Measurements from ENCODE around the gene CHKB.

CHKB gene

GRCh38 chr22:50595189-50595588, 12.5 kb upstream of the CHKB start:
- DNase-seq = no peak

GRCh38 chr22:50587407-50587806, 4.8 kb upstream of the CHKB start:
- DNase-seq = no peak

GRCh38 chr22:50586416-50586815, 3.8 kb upstream of the CHKB start:
- DNase-seq = no peak

DNA sequence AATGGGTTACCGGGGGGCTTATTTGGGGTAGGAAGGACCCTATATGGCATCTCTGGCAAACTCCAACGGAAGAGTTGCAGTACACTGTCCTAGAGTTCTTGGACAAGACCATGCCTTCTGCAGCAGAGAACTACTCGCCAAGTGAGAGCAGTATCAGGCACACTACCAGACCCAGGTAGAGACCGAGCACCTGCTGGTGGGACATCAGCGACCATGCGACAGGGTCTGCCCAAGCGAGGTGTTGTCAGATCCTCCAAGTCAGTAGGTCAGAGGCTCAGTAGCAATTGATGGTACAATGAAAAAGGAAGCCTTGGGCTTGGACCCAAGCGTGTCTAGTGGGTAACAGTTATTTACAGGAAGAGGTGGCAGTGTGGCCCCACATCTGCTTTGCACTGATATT, 3.1 kb upstream of the CHKB start:
- DNase-seq = no peak

DNA sequence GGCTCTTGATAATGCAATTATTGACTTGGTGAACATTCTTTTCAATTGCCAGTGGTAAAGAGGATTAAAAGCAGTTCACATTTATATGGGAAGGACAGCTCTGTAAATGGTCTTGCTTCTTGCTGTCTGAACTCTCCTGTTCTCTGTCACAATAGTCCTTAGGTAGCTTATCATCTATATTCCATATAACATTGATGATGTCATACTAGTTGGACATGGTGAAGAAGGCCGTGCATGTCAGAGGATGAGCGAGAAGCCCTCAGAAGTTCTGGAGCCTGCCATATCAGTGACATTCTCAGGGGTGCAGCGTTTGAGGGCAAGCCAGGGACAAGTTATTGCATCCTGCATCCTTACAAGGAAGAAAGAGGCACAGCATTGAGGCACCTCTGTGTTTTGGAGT, 2.6 kb upstream of the CHKB start:
- DNase-seq = no peak

DNA sequence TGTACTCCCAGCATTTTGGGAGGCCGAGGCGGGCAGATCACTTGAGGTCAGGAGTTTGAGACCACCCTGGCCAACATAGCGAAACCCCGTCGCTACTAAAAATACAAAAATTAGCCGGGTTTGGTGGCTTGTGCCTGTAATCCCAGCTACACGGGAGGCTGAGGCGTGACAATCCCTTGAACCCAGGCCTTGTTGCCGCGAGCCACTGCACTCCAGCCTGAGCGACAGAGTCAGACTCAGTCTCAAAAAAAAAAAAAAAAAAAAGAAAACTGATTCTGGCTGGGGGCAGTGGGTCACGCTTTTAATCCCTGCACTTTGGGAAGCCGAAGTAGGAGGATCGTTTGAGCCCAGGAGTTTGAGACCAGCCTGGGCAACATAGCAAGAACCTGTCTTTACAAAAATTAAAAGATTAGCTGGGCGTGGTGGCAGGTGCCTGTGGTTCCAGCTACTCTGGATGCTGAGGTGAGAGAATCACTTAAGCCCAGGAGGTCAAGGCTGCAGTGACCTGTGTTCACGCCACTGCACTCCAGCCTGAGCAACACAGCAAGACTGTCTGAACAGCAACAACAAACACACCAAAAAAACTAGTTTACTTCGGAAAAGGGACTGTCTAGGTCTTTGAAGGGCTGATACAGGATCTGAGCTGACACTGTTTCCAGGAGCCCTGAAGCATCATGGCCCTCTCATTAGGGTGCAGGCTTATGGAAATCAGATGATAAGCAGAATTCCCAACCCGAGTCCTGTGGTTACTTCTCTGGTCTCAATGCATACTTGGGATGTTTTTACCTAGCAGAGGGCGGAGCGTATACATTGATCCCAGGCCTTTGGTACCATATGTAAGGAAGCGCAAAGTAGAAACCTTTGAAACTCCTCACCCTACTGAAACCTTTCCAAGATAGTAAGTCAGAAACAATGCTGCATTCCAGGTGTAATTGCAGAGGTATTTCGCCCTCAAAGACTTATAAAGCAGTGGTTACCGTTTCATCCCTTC, 1.8 kb upstream of the CHKB start:
- no peak for DNase-seq

- DNase-seq = no peak
Observed at GRCh38 chr22:50583294-50583861, 729 bp upstream of the CHKB start.

DNA sequence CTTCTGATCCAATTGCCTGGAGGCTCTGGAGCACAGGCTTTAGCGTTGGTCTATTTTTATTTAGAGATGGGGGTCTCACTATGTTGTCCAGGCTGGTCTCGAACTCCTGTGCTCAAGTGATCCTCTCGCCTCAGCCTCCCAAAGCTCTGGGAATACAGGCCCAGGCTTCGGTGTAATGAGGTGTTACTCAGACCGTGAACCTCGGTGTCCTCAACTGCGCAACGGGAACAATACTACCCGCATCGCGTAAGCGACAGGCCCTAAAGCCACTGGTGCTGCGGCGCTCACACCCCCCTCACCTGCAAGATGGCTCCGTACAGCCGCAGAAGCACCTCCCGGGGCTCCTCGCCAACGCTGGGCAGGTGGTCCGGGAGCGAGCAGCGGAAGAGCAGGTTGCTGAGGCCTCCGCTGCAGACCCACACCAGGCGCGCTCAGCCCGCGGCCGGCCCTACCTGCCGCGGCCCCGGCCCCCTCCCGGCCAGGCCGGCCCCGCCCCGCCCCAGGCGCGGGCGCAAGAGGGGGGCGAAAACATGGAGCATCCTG, 628 bp downstream of the CHKB start:
- DNase-seq = no peak

- no peak for DNase-seq
Observed at GRCh38 chr22:50581031-50581949, 1.4 kb downstream of the CHKB start.

GRCh38 chr22:50579752-50580151, 2.9 kb downstream of the CHKB start:
- DNase-seq = no peak

DNA sequence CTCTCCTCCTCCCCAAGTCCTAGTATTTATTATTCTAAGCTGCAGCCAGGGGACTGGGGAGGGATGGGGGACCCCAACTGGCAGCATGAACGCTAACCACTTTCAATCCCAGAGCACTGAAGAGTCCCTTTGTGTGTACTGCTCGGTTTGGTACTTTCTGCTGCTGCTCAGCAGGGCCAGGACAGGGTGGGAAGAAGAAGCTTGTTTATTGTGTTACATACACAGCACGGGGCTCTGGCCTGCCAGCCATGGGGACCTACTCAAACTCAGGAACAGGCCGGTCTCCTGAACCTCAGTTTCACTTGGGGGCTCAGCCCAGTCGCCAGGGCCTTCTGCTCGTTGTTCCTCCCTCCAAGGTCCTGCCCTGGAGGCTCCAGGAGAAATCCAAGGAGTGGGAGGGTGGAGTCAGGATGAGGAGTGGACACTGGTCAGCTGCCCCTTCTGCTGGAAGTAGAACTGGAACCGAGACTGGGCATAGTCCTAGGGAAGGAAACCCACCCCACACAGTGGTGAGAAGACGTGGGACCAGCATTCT, 3.8 kb downstream of the CHKB start:
- DNase-seq = no peak

- no peak for DNase-seq
Observed at GRCh38 chr22:50577987-50578775, 4.5 kb downstream of the CHKB start, which contains the start of gene CPT1B. Gene CPT1B (minus strand): TSS chr22:50578427. CDS start chr22:50577915, 512 bp downstream.

GRCh38 chr22:50577697-50577986, 5.0 kb downstream of the CHKB start:
- DNase-seq = no peak

DNA sequence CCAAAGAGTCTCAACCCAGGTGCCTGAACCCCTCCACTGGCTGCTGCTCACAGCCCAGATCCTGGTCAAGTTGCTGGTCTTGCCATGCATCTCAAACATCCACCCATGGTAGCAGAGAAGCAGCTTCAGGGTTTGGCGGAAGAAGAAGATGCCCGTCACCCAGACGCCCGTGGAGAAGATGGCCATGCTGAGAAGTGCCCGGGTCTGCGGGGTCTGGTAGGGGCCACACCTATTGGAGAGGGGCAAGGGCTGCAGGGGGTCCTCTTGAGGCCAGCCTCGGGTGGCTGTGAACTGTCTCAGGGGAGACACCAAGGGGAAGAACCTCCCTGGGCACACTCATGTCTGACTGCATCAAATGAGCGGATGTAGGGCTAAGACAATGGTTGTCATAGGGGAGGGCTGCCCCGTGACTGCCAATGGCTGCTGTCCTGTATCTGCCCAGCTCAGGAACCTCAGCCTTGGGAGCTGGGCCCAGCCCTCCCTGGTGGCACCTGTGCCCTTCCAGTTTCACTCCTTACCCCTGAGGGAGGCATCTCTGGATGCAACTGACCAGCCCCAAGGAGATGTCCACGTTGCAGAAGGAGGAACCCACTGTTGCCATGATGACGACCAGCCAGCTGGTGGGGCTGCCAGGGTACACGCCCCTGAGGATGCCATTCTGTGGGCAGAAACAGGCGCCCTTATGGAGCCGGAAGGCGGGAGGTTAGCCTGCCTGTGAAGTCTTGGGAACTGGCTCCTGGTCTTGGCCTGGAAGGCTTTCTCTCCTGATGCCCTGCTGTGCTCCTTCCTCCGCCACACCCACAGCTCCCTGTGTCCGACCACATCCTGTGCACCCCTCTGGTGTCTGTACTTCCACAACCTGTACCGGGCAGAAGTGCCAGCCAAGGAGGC, 5.6 kb downstream of the CHKB start:
- no peak for DNase-seq

DNA sequence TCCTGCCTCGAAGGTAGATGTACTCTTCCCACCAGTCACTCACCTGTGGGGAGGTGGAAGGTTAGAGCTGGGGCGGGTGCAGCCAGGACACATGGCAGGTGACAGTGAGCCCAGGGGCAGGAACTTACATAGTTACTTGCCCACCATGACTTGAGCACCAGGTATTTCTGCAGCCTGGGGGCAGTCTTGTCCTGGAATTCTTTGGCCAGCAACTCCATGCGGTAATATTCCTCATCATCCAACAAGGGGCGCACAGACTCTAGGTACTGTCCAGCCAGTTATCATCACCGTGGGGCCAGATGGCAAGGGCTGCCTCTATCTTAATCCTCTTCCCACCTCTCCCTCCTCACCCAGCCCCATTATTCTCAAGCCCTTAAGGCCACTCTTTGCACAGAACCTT, 6.6 kb downstream of the CHKB start:
- DNase-seq = peak; percentile 51

GRCh38 chr22:50575426-50575941, 7.2 kb downstream of the CHKB start:
- no peak for DNase-seq

- DNase-seq = no peak
Observed at GRCh38 chr22:50574383-50574755, 8.3 kb downstream of the CHKB start.

GRCh38 chr22:50573491-50574382, 8.9 kb downstream of the CHKB start:
- no peak for DNase-seq

GRCh38 chr22:50572965-50573364, 9.7 kb downstream of the CHKB start:
- no peak for DNase-seq

Measured in hematopoietic multipotent progenitor cell treated with erythropoietin and hydrocortisone succinate and interleukin-3 and kit ligand, for 8 days (in vitro differentiated cells).